Mucosa of gallbladder (tissue), 1 donor: Measurements from ENCODE around the gene SPINK4. TPM values are rescaled to one million over a fixed set of nuclear protein-coding genes. Genes with fewer than 3 reads are reported as not detected.
A peak's percentile ranks its signal among the peaks of the same experiment; 100 is the strongest.

ENCODE experiments used
- DNase-seq: peaks from one replicate; pipeline ENCODE4 v3.0.0-alpha.2; 2020; ENCODE audit warnings: low spot score
- total RNA-seq: library from RNA; stranded (reverse); gene quantifications from one replicate; pipeline ENCODE4 v1.2.1, GENCODE V29; 2021
- donor health status: DM: no; HTN: no; CAD: no.

The SPINK4 gene
- total RNA-seq, 1 donor from 2014 or later: 2.5 TPM

GRCh38 chr9:33291901-33292300, 51.9 kb downstream of the SPINK4 start:
- no peak for DNase-seq

- DNase-seq: no peak
These were observed 53.8 kb downstream of the SPINK4 start for GRCh38 chr9:33293782-33294181.

- DNase-seq: no peak
These were observed 54.9 kb downstream of the SPINK4 start for GRCh38 chr9:33294670-33295432.

GRCh38 chr9:33295571-33295970, 55.6 kb downstream of the SPINK4 start:
- DNase-seq: no peak

GRCh38 chr9:33297432-33297831, 57.5 kb downstream of the SPINK4 start:
- peak; percentile 62 for DNase-seq

Other genes starting within 250 kb of the SPINK4 start
- gene APTX, start 238.5 kb upstream of the SPINK4 start, total RNA-seq: 23.2 TPM
- 96.7 TPM for gene DNAJA1, start 214.9 kb upstream of the SPINK4 start, total RNA-seq
- 20.6 TPM for gene SMU1, start 163.5 kb upstream of the SPINK4 start, total RNA-seq
- 66.8 TPM for gene B4GALT1, start 72.8 kb upstream of the SPINK4 start, total RNA-seq
- gene BAG1, start 24.5 kb downstream of the SPINK4 start, total RNA-seq: 92.5 TPM
- 73.0 TPM for gene CHMP5, start 24.9 kb downstream of the SPINK4 start, total RNA-seq
- 30.1 TPM for gene NFX1, start 50.3 kb downstream of the SPINK4 start, total RNA-seq
- gene AQP7, start 162.4 kb downstream of the SPINK4 start, total RNA-seq: 15.0 TPM
- gene AQP3, start 207.4 kb downstream of the SPINK4 start, total RNA-seq: 26.2 TPM
- 18.9 TPM for gene NOL6, start 233.8 kb downstream of the SPINK4 start, total RNA-seq